OCI-LY3 (cell line): ENCODE measurements around the gene CCL28.

Experiments used
- CTCF ChIP-seq: fragments of 200-600, 300-600 bp; sonication (generic); IDR thresholded peaks from 2 replicates; pipeline ENCODE4 v1.5.1; 2014; ENCODE audit warnings: antibody characterized with exemption, low read length, low read depth
- EZH2phosphoT487 ChIP-seq: fragments of 200-600 bp; shearing (Covaris generic); IDR thresholded peaks from 2 replicates; pipeline ENCODE4 v1.6.1; 2018; ENCODE audit warnings: antibody characterized with exemption, mixed run types, low read depth

GRCh38 chr5:43429016-43429415 is 16.8 kb upstream of the CCL28 start:
- no peak for TF ChIP-seq CTCF
- TF ChIP-seq EZH2phosphoT487 = no peak
